SHP77 (cell line): ENCODE measurements around the gene WASF2.
"Not testable (repeated sequence)": the region's sequence is repeated elsewhere in the genome, so short reads cannot be mapped to it uniquely, and the experiment has no call there.

Experiments
- DNase-seq, 2 experiments: peaks; one replicate each; lab custom pipeline; 2025; lab: John Stamatoyannopoulos, UW

Gene WASF2

DNA sequence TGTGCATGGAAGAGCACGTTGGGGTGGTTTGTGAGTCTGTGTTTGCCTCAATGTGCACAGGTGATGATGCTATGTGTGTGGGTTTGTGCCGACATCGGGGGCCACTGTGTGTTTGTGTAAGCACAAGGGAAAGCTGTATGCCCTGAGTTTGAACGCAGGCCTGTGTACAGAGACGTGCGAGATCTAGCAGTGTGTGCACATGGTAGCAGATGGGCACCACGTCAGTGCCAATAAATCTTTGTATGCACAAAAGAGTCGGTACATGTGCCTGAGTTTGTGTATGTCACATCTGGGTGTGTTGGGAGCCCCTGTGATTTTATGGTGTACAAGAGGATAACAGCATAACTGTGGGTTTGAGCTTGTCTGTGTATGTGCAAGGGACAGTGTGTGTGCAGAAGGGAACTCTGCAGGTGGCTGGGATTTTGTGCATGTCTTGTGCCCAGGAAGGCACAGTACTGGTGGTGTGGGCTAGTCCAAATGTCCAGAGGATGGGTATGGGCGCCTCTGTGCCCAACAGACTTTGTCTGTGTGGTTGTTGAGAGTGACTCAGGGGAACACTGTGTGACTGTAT is 32.0 kb upstream of the WASF2 start:
- DNase-seq = peak in 1 of 2 experiments; percentile 54

- no peak for DNase-seq
Measured at GRCh38 chr1:27521336-27521831, 31.4 kb upstream of the WASF2 start.

- DNase-seq = no peak
Measured at GRCh38 chr1:27520651-27521050, 30.7 kb upstream of the WASF2 start.

DNA sequence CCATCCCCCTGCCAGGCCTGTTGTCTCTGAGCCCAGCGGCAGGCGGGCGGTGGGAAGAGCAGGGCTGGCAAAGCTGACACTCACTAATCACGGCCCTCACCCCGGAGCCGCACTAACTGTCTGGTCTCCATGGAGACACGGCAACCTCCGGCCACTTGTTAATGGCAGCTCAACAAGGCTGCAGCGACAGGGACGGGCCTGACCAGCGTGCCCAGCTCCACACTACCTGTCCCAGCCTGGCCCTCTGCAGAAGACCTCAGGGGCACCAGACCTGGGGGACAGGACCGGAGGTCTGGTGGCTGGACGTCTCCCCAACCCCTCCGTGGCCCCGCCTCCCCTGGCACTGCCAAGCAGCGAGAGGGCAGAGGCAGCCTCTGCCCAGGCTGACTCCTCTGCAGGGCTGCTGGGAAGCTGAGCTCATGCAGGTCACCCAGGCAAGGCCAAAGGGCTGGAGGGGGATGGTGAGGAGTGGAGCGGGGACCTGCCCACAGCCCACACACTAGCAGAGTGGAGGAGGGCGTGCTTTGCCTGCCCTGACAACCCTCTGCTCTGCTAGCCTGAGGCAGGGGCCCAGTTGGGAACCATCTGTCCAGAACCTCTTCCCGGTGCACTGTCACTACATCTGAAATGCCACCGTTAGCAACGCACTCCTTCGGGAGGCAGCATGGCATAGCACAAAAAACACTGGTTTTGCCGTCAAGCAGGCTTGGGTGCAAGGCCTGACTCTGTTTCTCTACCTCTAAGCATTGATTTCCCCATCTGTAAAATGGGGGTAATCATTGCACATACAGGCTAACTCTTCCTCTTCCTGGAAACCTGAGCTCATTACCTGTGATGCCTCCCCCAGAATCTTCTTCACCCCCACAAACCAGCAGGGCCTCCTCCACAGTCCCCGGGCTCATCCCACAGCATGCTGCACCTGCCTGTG is 29.6 kb upstream of the WASF2 start:
- DNase-seq = peak; percentile 72 to 82

- DNase-seq = no peak
Measured at GRCh38 chr1:27518808-27519207, 28.8 kb upstream of the WASF2 start.

DNA sequence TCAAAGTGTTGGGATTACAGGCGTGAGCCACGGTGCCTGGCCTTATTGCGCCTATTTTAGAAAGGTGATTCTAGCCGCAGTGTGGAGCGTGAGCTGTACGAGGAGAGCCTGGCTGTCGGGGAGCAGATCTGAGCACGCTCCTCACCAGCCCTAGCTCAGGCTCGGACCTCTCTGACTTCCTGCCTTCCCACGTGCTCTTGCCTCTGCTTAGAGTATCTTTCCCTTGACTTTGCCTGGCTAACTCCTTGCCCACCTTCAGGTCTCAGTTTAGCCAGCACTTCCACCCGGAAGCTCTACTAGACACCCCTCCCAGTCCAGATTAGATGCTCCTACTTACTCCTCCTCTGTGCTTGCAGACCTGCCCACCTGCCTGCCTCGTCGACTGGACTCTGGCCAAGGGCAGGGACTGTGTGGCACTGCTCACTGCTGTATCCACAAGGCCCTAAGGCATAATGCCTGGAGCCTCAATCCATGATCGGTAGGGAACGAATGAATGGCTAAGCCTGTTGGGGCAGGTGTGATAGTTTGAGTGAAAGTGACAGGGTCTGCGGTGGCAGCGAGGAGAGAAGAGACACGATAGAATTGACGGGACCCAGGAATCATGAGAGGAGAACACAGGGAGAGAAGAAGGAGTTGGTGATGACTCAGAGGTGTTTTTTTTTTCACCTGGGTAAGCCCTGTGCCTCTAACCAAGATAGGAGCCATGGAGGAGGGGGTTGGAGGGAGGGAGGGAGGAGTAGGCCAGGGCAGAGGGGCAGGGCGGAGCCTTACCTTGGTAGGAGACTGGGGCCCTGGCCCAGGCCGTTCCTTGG is 28.1 kb upstream of the WASF2 start:
- DNase-seq = peak; percentile 78 to 84

- no peak for DNase-seq
Measured at GRCh38 chr1:27517301-27517700, 27.3 kb upstream of the WASF2 start.

DNA sequence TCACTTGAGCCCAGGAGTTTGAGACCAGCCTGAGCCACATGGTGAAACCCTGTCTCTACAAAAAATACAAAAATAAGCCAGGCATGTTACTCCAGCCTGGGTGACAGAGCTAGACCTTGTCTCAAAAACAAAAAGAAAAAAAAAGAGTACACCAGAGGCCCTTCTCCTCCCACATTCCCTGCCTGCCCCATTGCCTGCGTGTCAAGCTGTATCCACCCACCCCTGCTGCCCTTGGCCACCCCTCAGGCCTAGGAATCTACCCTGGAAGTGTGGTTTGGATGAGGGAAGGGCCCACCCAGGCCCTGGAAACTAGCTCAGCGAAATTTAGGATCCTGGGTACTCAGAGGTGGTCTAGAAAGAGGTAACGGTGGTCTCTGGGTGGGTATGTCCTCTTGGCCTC is 25.7 kb upstream of the WASF2 start:
- no peak for DNase-seq

- no peak for DNase-seq
Measured at GRCh38 chr1:27513958-27514357, 24.0 kb upstream of the WASF2 start.

DNA sequence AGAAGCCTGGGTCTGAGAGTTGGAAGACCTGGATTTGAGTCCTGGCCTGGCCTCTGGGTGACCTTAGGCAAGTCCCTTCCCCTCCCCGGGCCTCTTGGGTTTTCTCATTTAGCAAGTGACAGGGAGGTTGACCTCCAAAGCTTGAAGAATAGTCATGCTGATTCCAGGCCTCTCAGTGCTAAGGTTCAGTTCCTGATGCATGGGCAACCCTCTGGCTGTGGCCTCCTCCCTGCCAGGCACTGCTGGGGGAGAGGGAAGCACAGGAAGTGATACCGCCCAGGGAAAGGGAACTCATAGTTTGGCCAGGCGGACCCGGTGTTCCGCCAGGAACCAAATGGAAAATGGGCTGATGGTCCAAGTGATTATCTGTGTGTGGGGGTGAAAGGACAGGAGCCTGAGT is 23.6 kb upstream of the WASF2 start:
- no peak for DNase-seq

DNA sequence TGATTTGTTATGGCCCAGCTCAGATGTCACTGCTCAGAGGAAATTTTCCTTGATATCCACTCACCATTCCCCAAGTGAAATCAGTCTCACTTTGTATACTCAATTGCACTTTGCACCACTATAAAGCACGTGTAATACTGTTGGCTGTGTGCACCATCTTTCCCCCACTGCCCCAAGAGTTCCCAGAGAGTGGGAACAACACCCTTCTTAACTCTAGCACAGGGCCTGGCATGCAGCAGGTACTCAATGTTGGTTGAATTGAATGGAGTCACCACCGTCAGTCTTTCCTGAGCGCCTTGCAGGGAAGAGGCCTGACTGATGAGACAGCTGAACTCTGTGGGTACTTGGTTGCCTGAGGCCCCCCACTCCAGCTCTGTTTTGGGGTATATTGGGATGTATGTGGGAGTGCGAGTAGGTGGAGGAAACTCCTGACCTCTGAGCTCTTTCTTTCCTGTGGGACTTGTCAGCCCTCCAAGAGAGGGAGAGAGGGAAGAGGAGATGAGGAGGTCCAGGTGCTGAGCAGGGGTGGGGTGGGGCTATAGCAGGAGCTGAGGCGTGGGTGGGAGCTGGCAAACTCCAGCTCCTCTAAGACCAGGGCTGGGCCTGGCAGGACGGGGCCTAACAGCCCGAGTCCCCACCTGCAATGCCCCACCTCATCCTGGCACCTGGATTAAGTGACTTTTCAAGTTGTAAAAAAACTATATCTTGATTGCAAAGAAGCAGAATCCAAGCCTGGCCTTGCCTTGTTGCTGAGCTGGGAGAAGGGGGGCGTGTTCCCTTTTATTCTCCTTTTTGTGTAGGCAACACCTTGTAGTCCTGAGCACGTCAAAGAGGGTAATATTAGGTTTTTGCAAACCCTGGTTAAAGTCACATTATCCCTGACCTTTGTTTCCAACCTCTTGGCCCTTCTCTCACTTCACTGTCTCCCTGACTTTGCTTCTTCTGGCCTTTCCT is 19.4 kb upstream of the WASF2 start:
- no peak for DNase-seq

- no peak for DNase-seq
Measured at GRCh38 chr1:27507960-27508665, 18.1 kb upstream of the WASF2 start.

DNA sequence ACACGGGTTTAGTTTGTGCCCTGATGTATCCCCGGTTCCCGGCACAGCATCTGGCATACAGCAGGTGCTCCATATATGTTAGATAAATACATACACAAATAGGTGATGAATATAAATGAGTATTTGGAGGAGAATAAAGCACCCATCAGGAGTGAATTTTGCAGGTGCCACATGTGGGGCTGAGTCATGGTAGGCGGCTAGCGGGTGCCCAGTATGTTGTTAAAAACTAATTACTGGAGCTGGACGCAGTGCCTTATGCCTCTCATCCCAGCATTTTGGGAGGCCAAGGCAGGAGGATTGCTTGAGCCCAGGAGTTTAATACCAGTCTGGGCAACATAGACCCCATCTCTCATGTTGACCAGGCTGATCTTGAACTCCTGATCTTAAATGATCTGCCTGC is 16.7 kb upstream of the WASF2 start:
- DNase-seq = no peak

DNA sequence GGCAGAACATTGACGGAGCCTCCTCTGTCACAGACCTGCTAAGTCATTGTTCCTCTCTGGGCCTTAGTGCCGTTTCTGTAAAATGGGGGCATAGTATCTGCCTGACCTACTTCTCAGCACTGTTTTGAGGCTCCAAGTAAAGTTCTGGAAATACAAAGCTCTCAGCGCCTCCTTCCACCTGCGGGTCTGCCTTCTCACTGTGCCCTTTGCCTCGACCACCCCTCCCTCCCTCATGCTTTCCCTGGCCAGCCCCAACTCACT is 15.4 kb upstream of the WASF2 start:
- no peak for DNase-seq

DNA sequence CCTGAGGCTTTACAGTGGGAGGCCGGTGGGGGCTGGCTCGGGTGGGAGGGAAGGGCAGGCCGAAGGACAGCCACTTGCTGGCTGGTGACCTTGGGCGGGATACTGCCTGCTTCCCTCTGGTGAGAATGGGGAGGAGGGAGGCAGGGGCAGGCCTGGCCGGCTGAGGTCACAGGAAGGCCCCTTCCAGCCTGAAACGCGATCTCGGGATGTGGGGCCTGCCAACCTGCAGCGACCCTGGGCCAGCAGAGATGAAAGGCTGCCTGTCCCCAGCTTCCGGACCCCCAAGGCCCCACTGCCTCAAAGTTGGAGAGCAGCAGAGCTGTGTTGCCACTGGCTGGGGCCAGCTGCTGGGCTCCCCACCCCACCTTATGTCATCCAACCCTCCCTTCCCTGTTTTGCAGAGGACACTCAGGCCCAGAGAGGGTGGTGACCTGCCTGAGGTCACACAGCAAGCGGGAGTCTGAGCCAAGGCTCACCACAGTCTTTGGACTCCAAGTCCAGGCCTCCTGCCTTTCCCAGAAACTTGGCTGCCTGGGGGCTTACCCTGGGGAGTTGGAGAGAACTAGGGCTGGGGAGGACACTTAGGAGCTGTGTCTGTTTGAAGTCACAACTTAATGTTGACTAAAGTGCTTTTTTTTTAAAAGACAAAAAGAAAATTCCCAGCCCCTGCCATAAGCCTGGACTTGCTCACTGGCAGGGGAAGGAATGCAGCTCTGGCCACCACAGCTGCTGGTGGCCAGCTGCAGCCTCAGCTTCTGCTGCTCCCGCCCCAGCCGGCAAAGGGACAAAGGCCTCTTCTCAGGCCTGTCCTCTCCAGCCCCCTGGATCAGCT is 14.8 kb upstream of the WASF2 start:
- DNase-seq = peak; percentile 55 to 73

DNA sequence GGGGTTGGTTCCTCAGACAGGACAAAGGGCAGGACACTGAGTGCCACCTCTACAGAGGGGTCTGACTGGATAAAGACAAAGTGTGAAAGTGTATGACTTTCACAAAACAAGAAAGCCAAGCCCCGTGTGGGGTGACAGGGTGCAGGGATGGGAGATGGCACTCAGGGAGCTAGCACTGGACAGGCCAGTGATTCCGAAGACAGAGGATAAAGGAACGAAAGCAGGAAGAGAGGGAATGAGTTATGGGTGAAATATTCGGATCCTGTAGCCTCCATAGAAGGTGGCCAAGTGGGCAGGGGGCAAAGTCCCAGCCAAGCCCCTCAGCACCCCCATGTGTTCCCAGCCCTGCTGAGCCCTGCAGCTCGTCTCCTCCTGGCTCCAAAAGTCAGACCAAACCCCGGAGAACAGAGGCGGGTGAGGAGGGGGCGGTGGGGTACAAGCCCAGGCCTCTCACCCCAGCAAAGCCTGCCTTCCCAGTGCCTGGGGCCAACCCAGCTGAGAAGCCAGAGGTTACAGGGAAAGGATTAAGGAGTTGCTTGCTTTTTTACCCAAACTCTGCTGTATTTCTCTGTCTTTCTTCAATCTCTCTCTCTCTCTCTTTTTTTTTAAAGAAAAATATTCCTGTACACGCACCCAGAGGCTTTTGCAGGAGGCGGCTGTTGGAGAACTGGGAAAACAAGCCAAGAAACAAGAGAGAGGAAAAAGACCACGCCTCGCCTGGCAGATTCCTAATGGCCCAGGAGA is 14.0 kb upstream of the WASF2 start:
- DNase-seq = no peak

- DNase-seq = no peak
Measured at GRCh38 chr1:27503033-27503432, 13.1 kb upstream of the WASF2 start.

DNA sequence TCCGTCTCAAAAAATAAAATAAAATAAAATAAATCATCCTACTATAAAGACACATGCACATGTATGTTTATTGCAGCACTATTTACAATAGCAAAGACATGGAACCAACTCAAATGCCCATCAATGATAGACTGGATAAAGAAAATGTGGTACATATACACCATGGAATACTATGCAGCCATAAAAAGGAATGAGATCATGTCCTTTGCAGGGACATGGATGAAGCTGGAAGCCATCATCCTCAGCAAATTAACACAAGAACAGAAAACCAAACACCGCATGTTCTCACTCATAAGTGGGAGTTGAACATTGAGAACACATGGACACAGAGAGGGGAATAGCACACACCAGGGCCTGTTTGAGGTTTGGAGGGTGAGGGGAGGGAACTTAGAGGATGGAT is 11.2 kb upstream of the WASF2 start:
- DNase-seq = not testable (repeated sequence)

DNA sequence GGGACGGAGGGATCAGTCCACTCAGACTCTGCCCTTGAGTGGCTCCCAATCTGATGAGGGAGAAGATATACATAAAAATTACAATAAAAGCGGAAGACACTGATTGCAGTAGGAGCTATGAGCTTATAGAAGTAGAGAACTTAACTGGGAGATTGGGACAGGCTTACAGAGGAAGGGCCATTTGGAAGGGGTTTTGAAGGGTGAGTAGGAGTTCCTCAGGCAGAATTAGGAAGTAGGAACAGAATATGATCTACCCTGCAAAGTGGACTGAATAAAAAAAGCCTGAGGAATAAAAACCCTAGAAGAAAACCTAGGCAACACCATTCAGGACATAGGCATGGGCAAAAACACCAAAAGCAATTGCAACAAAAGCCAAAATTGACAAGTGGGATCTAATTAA is 9.2 kb upstream of the WASF2 start:
- no peak for DNase-seq
